HUDEP-2 (cell line): ENCODE data around the gene SUPT3H.
"Not testable (repeated sequence)": the region's sequence is repeated elsewhere in the genome, so short reads cannot be mapped to it uniquely, and the experiment has no call there.

Experiments used
- DNase-seq, 76 experiments: peaks; one replicate each; lab custom pipeline; 2025; ENCODE audit not compliant: unreplicated experiment in 76 of 76; lab: John Stamatoyannopoulos, UW

The SUPT3H gene

DNA sequence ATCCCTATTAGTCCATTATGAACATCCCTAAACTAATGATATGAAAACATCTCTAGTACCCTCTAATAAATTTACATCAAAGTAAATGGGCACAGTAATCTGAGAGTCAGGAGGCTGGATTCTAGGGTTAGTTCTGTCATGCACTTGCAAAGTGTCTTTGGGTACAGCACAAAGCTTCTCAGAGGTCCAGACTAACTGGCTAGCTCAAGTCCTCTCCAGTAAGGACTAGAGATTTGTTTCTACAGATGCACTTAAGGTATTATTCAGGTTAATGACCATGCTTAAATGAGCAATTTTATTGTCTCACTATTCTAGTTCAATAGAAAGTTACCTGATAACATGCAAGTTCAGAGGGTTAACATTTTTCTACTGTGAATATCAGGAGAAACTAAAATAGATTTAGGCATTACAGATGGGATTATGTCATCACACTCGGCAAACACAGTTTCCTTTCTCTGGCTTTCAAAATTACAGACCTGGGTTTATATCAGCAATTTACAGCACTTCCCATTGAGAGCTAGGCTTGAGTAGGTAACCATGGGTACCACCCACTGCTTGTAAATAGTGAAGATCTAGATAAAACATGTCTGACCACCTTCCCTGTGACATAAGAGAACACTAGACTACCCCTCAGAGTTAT, 452.5 kb downstream of the SUPT3H start:
- DNase-seq, result peak in 15 of 76 experiments; percentile 2 to 66 (median 25)

GRCh38 chr6:44923444-44923843, 454.3 kb downstream of the SUPT3H start:
- no peak for DNase-seq

DNA sequence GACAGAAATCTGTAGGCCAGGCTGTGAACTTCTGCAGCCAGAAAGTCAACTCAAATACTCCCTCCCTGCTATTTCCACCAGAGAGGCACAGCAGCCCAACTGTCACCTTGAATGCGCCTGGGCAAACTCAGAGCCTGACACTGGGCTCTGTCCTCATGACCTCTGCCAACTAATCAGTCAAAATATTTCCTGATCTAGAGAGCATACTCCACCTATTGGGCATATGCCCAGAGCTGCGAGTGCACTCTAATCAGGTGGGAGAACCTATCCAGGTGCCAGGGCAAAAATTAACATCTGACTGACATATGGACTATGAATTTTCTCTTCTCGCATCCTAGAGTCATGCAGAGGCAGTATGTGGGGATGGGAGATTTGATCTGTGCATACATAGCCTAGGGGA, 455.9 kb downstream of the SUPT3H start:
- peak in 3 of 76 experiments; percentile 4 to 15 (median 7) for DNase-seq

DNA sequence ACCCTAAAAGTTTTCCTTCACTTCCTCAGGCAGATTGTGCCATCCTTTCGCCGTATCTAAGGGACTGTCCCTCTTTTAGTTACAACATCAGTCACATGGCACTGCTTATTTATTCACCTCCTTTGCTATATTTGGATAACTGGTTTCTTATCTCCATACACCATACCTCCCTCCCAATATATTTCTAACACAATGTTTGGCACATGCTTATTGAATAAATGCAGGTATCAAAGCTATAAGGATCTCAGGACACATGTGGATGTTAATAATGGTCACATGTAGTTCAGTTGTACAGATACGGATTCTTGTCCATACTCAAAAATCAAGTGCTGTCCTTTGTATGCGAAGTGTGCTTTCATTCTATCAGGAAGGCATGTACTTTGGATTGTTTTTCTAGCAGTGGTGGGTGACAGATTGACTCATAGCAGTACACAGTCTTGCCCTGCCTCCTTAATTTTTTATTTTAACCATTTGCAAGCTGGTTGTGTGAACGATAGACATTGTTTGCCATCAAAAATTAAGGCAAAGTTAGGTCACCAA, 456.7 kb downstream of the SUPT3H start:
- DNase-seq, result peak in 3 of 76 experiments; percentile 14 to 36 (median 17)

DNA sequence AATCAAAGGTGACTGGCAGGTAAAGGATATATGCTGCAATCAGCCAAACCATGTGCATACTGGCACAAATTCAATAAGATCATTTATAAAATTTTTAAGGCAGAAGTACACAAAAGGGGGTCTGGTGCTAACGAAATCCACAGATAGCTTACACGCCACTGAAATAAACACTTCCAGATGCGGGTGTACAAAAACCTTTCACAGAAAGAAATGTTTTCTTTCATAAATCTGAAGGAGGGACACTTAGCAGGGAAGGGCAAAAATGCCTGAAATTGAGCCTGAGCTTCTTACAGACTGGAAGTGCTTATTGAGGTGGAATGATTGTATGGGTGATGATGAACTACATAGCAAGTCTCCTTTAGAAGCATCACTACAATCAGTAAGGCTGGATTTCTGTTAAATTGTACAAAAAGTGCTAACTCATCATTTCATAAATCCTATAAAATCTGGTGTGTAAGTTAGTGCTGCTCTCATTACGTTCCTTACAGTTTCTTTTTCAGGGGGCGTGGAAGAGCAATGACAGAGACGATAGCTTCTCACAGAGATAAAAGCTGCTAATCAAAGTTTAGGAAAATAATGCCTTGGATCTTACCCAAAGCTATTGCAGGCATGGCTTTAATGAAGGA, 458.9 kb downstream of the SUPT3H start:
- no peak for DNase-seq

GRCh38 chr6:44917430-44917829, 460.3 kb downstream of the SUPT3H start:
- DNase-seq, result no peak

DNA sequence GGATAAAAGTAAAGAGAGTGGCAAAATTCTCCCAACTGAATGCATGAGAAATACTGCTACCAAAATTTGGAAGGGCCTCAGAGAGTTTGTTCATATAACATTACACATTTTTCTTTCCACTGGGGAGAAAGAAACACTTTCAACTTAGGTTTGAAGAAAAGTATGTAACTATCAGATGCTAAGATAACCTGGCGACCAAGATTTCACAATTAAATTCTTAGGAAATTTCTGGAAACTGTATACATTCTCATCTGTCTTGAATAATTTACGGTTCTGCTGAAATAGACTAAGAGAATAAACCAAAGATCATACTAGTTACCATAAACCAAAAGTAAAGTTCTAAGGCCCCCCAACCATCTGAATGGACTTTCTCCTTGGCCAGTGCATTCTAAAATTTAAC, 462.6 kb downstream of the SUPT3H start:
- DNase-seq, result no peak

DNA sequence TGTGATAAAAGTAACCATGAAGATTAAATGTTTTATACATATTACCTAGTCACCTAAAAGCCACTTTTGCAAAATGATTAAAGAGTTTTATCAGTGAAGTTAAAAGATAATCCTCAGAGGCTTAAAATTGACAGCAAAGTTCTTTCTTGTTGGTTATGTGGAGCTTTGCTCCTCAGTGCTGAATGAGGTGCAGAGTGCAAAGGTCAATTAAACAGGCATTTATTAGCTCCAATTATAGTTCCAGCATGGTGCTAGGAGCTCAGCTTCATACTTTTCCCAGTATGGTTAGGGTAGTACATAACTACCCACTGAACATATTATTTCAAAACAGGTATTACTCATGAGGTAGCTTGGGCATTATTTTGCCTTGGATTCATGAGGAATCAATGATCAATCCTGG, 463.6 kb downstream of the SUPT3H start:
- no peak for DNase-seq

GRCh38 chr6:44906761-44907160, 471.0 kb downstream of the SUPT3H start:
- DNase-seq, result no peak

- DNase-seq, result not testable (repeated sequence)
Observed at GRCh38 chr6:44900358-44900757, 477.4 kb downstream of the SUPT3H start.

GRCh38 chr6:44898296-44898930, 479.3 kb downstream of the SUPT3H start:
- no peak for DNase-seq

DNA sequence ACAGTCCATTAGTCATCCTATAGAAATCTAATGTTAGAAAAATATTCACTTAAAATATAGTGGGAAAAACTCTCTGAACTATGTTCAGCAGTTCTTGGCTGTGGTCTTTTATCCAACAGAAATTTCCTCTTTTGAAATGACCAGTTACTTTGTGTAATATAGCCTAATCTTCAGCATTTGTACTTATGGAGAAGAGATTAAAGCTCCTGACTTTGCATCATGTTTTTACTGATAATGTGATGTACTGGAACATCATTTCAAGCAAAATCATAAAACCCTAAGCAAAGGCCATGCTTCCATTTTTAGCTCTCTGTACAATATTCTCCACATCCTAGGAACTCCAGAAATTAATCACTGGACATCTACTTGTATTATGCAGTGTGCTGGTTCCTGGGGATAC, 480.4 kb downstream of the SUPT3H start:
- DNase-seq, result no peak

GRCh38 chr6:44896701-44897100, 481.0 kb downstream of the SUPT3H start:
- no peak for DNase-seq

DNA sequence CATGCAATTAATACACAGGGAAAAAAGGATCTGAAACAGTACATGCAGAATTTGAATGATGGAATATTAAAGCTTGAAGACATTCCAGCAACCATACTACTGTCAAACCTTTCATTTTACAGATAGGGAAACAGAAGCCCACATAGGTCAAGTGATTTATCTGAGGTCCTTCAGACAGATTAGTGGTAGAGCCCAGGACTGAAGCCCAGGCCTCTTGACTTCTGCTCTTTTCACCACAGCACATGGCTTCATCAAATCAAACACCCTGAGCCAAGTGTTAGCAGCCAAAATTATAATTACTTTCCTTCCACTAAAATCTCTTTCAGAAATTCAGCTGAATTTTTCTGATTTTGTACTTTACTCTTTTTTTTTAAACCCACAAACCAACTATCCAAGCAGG, 485.2 kb downstream of the SUPT3H start:
- DNase-seq, result no peak

- DNase-seq, result not testable (repeated sequence)
Observed at GRCh38 chr6:44879071-44879470, 498.7 kb downstream of the SUPT3H start.

GRCh38 chr6:44876638-44877037, 501.1 kb downstream of the SUPT3H start:
- not testable (repeated sequence) for DNase-seq

GRCh38 chr6:44869321-44869897, 508.3 kb downstream of the SUPT3H start:
- no peak for DNase-seq

- no peak for DNase-seq
Observed at GRCh38 chr6:44868910-44869309, 508.8 kb downstream of the SUPT3H start.

- DNase-seq, result no peak
Observed at GRCh38 chr6:44868335-44868668, 509.4 kb downstream of the SUPT3H start.

DNA sequence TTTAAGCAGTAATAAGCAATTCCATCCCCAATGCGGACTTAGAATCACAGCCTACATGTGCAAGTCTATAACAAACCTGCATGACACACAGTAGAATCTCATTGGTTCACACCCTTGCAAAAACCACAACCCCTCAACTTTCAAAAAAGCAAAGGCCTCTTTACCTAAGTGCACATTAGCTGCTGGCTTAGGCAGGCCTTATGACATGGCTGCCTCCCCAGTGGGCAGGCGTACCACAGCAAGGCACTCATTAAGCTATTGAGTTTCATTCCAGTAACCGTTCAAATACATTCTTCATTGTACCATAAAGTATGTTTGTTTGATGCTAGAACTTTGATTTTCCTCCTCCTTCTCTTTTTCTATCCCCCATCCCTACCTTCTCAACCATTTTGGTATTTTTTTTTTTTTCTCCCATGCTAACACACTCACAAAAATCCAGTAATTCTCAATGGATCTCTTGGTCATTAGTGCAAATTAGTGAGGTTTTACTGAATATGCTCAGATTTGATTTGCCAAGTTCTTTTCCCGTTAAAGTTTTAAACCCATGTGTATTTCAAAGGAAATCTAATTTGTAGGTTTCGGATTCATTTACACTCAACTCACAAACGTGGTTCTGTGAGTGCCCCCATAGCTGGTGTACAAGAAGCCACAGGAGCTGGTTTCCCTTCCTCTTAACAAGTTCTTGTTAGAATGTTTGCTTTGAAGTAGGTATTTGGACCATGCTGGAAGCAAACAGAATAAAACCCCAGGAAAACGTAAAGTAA, 510.0 kb downstream of the SUPT3H start:
- DNase-seq, result no peak

DNA sequence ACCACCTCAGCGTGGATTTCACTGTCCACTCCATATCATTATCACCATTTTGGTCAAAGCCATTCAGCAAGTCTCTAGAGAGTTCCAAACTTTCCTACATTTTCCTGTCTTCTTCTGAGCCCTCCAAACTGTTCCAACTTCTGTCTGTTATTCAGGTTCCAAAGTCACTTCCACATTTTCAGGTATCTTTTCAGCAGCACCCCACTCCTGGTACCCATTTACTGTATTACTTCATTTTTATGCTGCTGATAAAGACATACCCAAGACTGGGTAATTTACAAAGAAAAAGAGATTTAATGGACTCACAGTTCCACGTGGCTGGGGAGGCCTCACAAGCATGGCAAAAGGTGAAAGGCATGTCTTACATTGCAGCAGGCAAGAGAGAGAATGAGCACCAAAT, 512.5 kb downstream of the SUPT3H start:
- DNase-seq, result not testable (repeated sequence)
